DMS79 treated with DMSO at 0.1 percent for 48 hours (cell line): ENCODE measurements around the gene SLC2A9.
A peak's percentile ranks its signal among the peaks of the same experiment; 100 is the strongest.
"Not testable (repeated sequence)": the region's sequence is repeated elsewhere in the genome, so short reads cannot be mapped to it uniquely, and the experiment has no call there.

ENCODE experiments used
- DNase-seq: peaks from one replicate; lab custom pipeline; 2025; lab: John Stamatoyannopoulos, UW

The SLC2A9 gene

GRCh38 chr4:9996319-9997110 lies 24.8 kb downstream of the SLC2A9 start:
- no peak for DNase-seq

GRCh38 chr4:9994246-9994847 lies 26.9 kb downstream of the SLC2A9 start:
- no peak for DNase-seq

- DNase-seq, result no peak
Observed at GRCh38 chr4:9989918-9990635, 31.2 kb downstream of the SLC2A9 start.

DNA sequence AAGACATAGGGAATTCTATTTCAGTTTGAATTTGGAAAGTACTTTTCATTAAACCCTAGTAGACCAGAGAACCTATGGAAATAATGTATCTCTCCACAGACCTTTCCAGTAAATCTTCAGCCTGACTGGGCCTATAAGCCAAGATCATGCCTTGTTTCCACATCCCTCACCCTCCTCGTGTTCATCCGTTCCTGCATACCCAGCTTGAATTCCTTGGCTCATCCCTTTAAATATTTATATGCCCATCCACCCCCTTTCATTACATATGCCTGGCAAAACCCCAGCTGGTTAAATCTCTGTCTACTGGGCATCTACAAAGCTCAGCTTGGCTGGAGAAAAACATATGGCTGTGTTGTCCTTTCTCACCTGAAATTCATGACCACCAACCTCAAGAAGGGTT lies 32.4 kb downstream of the SLC2A9 start:
- DNase-seq, result no peak

DNA sequence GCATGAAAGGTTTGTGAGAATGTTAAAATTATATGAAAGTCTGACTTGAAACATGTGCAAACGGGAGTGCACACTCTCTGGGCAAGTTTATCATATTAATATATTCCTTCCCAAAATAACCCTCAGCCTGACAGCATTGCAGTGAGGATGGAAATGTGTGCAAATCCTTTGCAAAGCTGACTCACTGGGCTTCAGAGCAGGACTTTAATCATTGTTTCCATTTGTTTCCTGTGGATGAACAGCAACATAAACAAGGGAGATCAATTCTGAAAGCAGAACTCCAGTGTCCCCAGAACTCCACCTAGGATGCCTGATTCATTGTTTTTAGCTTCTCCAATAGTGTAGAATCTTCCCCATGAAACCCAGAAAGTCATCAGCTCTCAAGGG lies 32.9 kb downstream of the SLC2A9 start:
- DNase-seq, result no peak

DNA sequence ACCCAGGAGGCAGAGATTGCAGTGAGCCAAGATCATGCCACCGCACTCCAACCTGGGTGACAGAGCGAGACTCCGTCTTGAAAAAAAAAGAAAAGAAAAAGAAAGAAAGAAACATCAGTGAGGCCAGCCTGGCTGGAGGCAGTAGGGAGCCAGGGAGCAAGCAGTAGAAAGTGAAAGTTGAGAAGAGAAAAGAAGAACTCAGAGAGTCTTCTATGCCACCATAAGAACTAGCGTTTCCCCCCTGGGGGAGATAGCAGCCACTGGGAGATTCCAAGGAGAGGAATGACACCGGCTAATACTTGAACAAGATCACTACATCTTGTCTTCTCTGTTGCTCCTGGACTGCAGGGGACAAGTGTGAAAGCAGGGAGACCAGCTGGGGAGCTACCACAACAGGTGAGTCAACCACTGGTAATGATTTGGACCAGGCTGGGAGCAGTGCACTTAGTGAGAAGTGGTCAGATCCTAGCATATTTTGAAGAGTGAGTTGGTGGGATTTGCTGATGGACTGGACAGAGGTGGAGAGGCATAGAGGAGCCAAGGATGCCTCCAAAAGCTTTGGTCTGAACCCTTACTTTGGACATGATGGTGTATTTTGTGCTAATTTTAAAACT lies 33.4 kb downstream of the SLC2A9 start:
- no peak for DNase-seq

- no peak for DNase-seq
Observed at GRCh38 chr4:9984621-9985020, 36.7 kb downstream of the SLC2A9 start.

- no peak for DNase-seq
Observed at GRCh38 chr4:9983211-9983610, 38.1 kb downstream of the SLC2A9 start.

DNA sequence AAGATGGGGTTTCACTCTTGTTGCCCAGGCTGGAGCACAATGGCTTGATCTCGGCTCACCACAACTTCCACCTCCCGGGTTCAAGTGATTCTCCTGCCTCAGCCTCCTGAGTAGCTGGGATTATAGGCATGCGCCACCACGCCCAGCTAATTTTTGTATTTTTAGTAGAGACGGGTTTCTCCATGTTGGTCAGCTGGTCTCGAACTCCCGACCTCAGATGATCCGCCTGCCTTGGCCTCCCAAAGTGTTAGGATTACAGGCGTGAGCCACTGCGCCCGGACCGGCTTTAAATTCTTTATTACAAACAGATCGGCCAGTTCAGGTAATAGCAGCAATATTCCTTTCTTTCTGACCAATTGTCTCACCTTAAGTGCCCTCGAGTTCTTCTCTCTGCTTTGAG lies 39.4 kb downstream of the SLC2A9 start:
- DNase-seq, result not testable (repeated sequence)

- DNase-seq, result no peak
Observed at GRCh38 chr4:9980898-9981297, 40.4 kb downstream of the SLC2A9 start.

GRCh38 chr4:9979101-9979701 lies 42.1 kb downstream of the SLC2A9 start:
- no peak for DNase-seq

DNA sequence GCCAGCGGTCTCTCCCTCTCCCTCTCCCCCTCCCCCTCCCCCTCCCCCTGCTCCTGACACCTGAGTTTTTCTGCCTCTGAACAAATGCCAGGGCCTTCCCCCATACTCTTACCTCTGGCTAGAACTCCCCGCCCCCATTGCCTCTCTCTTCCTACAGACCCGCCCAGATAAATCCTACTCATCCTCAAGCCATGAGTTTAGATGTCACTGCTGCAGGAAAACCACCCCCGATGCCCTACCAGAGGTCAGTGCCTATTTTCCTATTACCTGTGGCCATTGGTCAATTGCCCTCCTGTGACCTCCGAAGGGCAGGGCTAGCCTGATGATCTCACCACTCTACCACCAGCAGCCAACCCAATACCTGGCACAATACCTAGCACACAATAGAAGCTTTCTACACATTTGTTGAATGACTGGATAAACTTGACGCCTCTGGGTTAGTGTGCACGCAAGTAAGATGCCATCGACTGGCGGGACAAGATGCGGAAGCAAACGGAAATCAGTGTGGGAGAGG lies 43.7 kb downstream of the SLC2A9 start:
- DNase-seq, result no peak

- no peak for DNase-seq
Observed at GRCh38 chr4:9976781-9977180, 44.5 kb downstream of the SLC2A9 start.

- DNase-seq, result no peak
Observed at GRCh38 chr4:9976293-9976692, 45.0 kb downstream of the SLC2A9 start.

- peak; percentile 51 for DNase-seq
Observed at GRCh38 chr4:9971711-9972110, 49.6 kb downstream of the SLC2A9 start.

DNA sequence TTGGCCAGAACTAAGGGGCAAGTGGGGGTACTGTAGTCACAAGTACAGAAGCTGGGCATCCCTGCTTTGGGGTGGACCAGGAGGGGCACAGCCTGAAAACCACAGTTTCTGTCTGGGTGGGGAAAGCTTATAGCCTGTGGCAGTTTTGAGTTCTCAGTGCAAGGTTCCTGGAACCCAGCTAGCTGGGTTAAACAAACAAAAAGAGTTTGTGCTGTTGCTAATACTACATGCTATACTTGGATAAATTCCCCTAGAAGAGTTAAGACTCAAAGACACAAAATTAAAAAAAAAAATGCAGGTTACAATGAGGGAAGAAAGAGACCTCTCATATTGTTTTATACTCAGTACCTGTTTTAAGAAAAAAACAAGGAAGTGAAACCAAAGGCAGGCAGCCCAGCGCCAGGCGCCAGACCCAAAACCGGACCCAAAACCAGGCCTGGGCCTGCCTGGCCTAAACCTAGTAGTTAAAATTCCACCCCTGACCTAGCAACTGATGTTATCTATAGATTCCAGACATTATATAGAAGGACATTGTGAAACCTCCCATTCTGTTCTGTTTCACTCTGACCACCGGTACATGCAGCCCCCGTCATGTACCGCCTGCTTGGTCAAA lies 50.8 kb downstream of the SLC2A9 start:
- DNase-seq, result no peak

GRCh38 chr4:9969526-9970398 lies 51.5 kb downstream of the SLC2A9 start:
- no peak for DNase-seq

GRCh38 chr4:9968472-9968871 lies 52.8 kb downstream of the SLC2A9 start:
- DNase-seq, result no peak

- DNase-seq, result no peak
Observed at GRCh38 chr4:9964879-9965278, 56.4 kb downstream of the SLC2A9 start.

GRCh38 chr4:9963328-9963727 lies 58.0 kb downstream of the SLC2A9 start:
- DNase-seq, result no peak
